Gastrocnemius medialis (tissue), 4 donors: ENCODE results near the gene CST6. TPM values are rescaled to one million over a fixed set of nuclear protein-coding genes. Genes with fewer than 3 reads are reported as not detected.
A peak's percentile ranks its signal among the peaks of the same experiment; 100 is the strongest.
"Not testable (repeated sequence)": the region's sequence is repeated elsewhere in the genome, so short reads cannot be mapped to it uniquely, and the experiment has no call there.

Source experiments
- ATAC-seq, 2 donors: fragments of 150-250 bp; one replicate each; pipeline ENCODE4 v1.9.1; 2016
- DNase-seq, 2 donors: peaks; one replicate each; pipeline ENCODE4 v3.0.0-alpha.2; 2019
- H3K27ac ChIP-seq, 4 donors: fragments of 200-600 bp; sonication (generic); 1 replicate in 1 of 4; 2 replicates in 3 of 4; pipeline ENCODE4 v1.5.1; 2016 to 2018; ENCODE audit warnings: mild to moderate bottlenecking in 2 of 4, moderate library complexity in 1 of 4
- H3K27me3 ChIP-seq, 3 donors: fragments of 200-600 bp; sonication (generic) in 2 of 3; 1 replicate in 1 of 3; 2 replicates in 2 of 3; pipeline versions ENCODE4 v1.5.1 to v1.6.0; 2016 to 2019; ENCODE audit warnings: mild to moderate bottlenecking in 1 of 3, moderate library complexity in 1 of 3
- H3K36me3 ChIP-seq, 2 donors: fragments of 200-600 bp; sonication (generic) in 1 of 2; one replicate each; pipeline ENCODE4 v1.5.1; 2017 to 2018
- H3K4me1 ChIP-seq, 2 donors: fragments of 200-600 bp; sonication (generic) in 1 of 2; one replicate each; pipeline ENCODE4 v1.5.1; 2016 to 2017; ENCODE audit warnings: mild to moderate bottlenecking in 2 of 2
- H3K4me3 ChIP-seq, 4 donors: fragments of 200-600 bp; sonication (generic) in 3 of 4; 1 replicate in 1 of 4; 2 replicates in 3 of 4; pipeline ENCODE4 v1.5.1; 2016 to 2019; ENCODE audit warnings: mild to moderate bottlenecking in 2 of 4
- H3K9me3 ChIP-seq, 3 donors: fragments of 200-600 bp; sonication (generic) in 2 of 3; 1 replicate in 1 of 3; 2 replicates in 2 of 3; pipeline ENCODE4 v1.5.1; 2016 to 2019
- CTCF ChIP-seq, 5 experiments: fragments of 450-650 bp in 3 of 5; fragments of 200-600 bp in 2 of 5; sonication (generic) in 2 of 5; IDR thresholded peaks in 4 of 5; conservative IDR thresholded peaks in 1 of 5; 1 replicate in 4 of 5; 2 replicates in 1 of 5; pipeline ENCODE4 v1.5.1; 2016 to 2019; ENCODE audit warnings: antibody characterized with exemption in 5 of 5, mild to moderate bottlenecking in 3 of 5, moderate library complexity in 3 of 5
- POLR2A ChIP-seq, 2 donors: fragments of 450-650 bp; IDR thresholded peaks; one replicate each; pipeline ENCODE4 v1.6.1; 2017; ENCODE audit warnings: antibody characterized with exemption in 2 of 2, mild to moderate bottlenecking in 2 of 2, moderate library complexity in 2 of 2
- in situ Hi-C, 4 donors: fragments of 200-750 bp; cut with MboI; loops; one replicate each; pipeline versions ENCODE4 v1.15.0 to v1.8.0; 2017; ENCODE audit warnings: low sequenced_read_pairs in 4 of 4
- intact Hi-C: fragments of 100-400 bp; cut with DNase I; formaldehyde crosslinking; loops from one replicate; pipeline ENCODE4 v1.15.1; 2023; ENCODE audit warnings: low total_unique reads
- total RNA-seq, 4 donors: library from RNA; depleted of rRNA; stranded (reverse); fragments of >200 nt; gene quantifications; one replicate each; pipeline versions ENCODE4 v1.1.0 to v1.2.3, GENCODE V29; 2016

Gene CST6
- total RNA-seq, 4 donors from 2014 or later = 0.71 to 6.0 (median 3.1) TPM; not detected in 1

- H3K4me3 ChIP-seq = peak overlapping the region; percentile 21 to 49 (median 32)
Measured at GRCh38 chr11:66022401-66023185, 10.8 kb downstream of the CST6 start.

GRCh38 chr11:66023186-66023440, 11.3 kb downstream of the CST6 start:
- in situ Hi-C loops, H3K27ac ChIP-seq, H3K9me3 ChIP-seq, H3K4me3 ChIP-seq, intact Hi-C loops, H3K36me3 ChIP-seq, DNase-seq, H3K4me1 ChIP-seq, H3K27me3 ChIP-seq, ATAC-seq: not testable (repeated sequence)

More at GRCh38 chr11:66022401-66023185, 10.8 kb downstream of the CST6 start:
- TF ChIP-seq CTCF (IDR thresholded peaks at IDR 0.05 in 4 of 5, conservative IDR thresholded peaks at IDR 0.05 in 1 of 5) (peak; percentile 90 to 97 (median 92)), POLR2A (IDR thresholded peaks at IDR 0.05) (no peak)
- H3K9me3 ChIP-seq = no peaks in the 10 kb centered on the region
- H3K36me3 ChIP-seq = no peaks in the 10 kb centered on the region
- H3K27ac ChIP-seq = no peak overlapping the region
- no peaks in the 10 kb centered on the region for H3K27me3 ChIP-seq
- no peaks in the 10 kb centered on the region for H3K4me1 ChIP-seq
- in situ Hi-C loops = no loop called here
- DNase-seq (peak; percentile 19 to 47), ATAC-seq (peak; percentile 83 to 94)
- intact Hi-C loops = loop anchor here (1.0 kb wide), 1 partner anchor 33 kb away; no protein-coding TSS in a partner anchor

- intact Hi-C loops = no loop called here
- Histone ChIP-seq H3K4me1 (no peaks in the 10 kb centered on the region), H3K27ac (no peak within 1 kb of the TSS), H3K9me3 (no peaks in the 10 kb centered on the region), H3K4me3 (no peak within 1 kb of the TSS), H3K36me3 (no peaks in the 10 kb centered on the region), H3K27me3 (no peaks in the 10 kb centered on the region)
- in situ Hi-C loops = no loop called here
- no peak for DNase-seq
- TF ChIP-seq POLR2A (IDR thresholded peaks at IDR 0.05) = no peak
- no peak for TF ChIP-seq CTCF (IDR thresholded peaks at IDR 0.05 in 4 of 5, conservative IDR thresholded peaks at IDR 0.05 in 1 of 5)
- no peak for ATAC-seq
Measured at GRCh38 chr11:66026017-66026529, 14.3 kb downstream of the CST6 start, which contains the start of gene CATSPER1. CATSPER1 (minus strand) TSS chr11:66026479; CDS start chr11:66026379, 100 bp downstream.

- H3K27me3 ChIP-seq = no peaks in the 10 kb centered on the region
- no peaks in the 10 kb centered on the region for H3K9me3 ChIP-seq
- no peak overlapping the region for H3K27ac ChIP-seq
- H3K4me3 ChIP-seq = no peak overlapping the region
- in situ Hi-C loops (no loop called here), intact Hi-C loops (no loop called here)
- DNase-seq (no peak), ATAC-seq (no peak)
- H3K36me3 ChIP-seq = no peaks in the 10 kb centered on the region
- no peaks in the 10 kb centered on the region for H3K4me1 ChIP-seq
- TF ChIP-seq POLR2A (IDR thresholded peaks at IDR 0.05) = no peak
- TF ChIP-seq CTCF (IDR thresholded peaks at IDR 0.05 in 4 of 5, conservative IDR thresholded peaks at IDR 0.05 in 1 of 5) = no peak
Measured at GRCh38 chr11:66032957-66033735, 21.3 kb downstream of the CST6 start.
